Measurements from ENCODE around the gene UEVLD.

Gene UEVLD

GRCh38 chr11:18495271-18495670, 93.3 kb downstream of the UEVLD start:
- DNase-seq: peak; percentile 4

- no peak for DNase-seq
These were observed 95.2 kb downstream of the UEVLD start for GRCh38 chr11:18493310-18493709.

GRCh38 chr11:18492888-18493287, 95.6 kb downstream of the UEVLD start:
- no peak for DNase-seq

GRCh38 chr11:18491924-18492323, 96.6 kb downstream of the UEVLD start:
- DNase-seq: no peak

GRCh38 chr11:18490736-18491485, 97.6 kb downstream of the UEVLD start:
- DNase-seq: no peak

GRCh38 chr11:18490319-18490718, 98.2 kb downstream of the UEVLD start:
- no peak for DNase-seq

GRCh38 chr11:18485913-18486528, 102.5 kb downstream of the UEVLD start:
- no peak for DNase-seq

Data from RPMI8226 (cell line).